Dendritic cell treated with granulocyte-macrophage colony-stimulating factor and Interleukin-4, amounts not matched to agents 40 ng/mL and 50 ng/mL, for 4 days (primary cell): ENCODE data around the gene GLS2.
A peak's percentile ranks its signal among the peaks of the same experiment; 100 is the strongest.
"Not testable (repeated sequence)": the region's sequence is repeated elsewhere in the genome, so short reads cannot be mapped to it uniquely, and the experiment has no call there.

Source experiments
- H3K27ac Mint-ChIP-seq: one replicate; pipeline ENCODE4 v1.8.0; 2022; ENCODE audit warnings: mild to moderate bottlenecking, mixed read lengths
- H3K27me3 Mint-ChIP-seq: one replicate; pipeline ENCODE4 v1.8.0; 2022; ENCODE audit warnings: mild to moderate bottlenecking, mixed read lengths
- H3K36me3 Mint-ChIP-seq: one replicate; pipeline ENCODE4 v1.8.0; 2022; ENCODE audit warnings: low read depth, mixed read lengths
- H3K4me1 Mint-ChIP-seq: one replicate; pipeline ENCODE4 v1.8.0; 2022; ENCODE audit warnings: low read depth, mixed read lengths
- H3K4me3 Mint-ChIP-seq: one replicate; pipeline ENCODE4 v1.8.0; 2022; ENCODE audit warnings: mild to moderate bottlenecking, moderate library complexity, mixed read lengths
- H3K9me3 Mint-ChIP-seq: one replicate; pipeline ENCODE4 v1.8.0; 2022; ENCODE audit warnings: mixed read lengths
- intact Hi-C: fragments of 100-400 bp; cut with micrococcal nuclease; formaldehyde crosslinking; loops from one replicate; pipeline ENCODE4 v1.15.0; 2022

The GLS2 gene

DNA sequence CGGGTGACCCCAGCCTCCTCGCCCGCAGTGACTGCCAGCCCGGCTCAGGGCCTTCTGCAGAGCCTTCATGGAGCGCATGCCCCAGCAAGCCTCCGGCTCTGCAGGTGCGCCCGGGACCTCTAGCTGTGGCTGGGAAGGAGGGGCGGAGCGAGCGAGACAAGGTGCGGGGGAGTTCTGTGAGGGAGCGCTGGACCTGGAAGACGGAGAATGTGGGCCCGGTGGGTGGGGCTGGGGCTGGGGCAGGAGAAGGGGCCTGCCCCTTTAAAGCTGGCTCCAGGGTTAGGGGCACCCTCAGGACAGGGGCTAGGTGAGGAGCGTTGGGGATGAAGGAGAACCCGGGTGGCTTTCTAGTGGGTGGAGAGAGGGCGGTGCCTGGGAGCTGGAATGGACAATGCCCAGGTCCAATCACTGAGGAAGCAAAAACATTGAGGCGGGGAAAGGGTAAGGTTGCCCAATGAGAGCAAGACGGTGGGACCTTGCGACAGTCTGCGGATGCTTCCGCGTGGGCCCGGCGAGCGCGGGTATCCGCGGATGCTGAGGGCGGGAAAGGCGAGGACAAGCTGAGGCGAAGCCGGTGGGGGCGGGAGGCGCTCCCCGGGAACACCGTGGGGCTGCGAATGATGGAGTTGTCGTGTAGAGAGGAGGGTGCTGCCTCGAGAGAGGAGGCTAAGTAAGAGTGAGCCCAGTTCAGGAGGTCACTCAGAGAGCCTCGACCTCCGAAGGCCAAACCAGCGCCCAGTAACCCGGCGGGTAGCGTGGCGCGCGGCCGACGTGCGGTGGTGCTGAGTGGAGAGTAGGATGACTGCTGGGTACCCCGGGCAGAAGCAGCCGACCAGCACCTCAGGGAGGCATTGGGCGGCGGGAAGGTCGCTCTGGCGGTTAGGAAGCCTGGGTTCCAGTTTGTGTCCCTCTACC is at the start of gene GLS2:
TSS of gene GLS2 (minus strand) at position 121 of the 915 bp plus-strand sequence. CDS start at position 78, 43 bp downstream.
- peaks cover 60% of the 10 kb centered on the region for H3K27me3 Mint-ChIP-seq
- H3K27ac Mint-ChIP-seq, result no peak within 1 kb of the TSS
- H3K36me3 Mint-ChIP-seq, result peaks cover 6% of the 10 kb centered on the region
- H3K9me3 Mint-ChIP-seq, result no peaks in the 10 kb centered on the region
- peaks cover 24% of the 10 kb centered on the region for H3K4me1 Mint-ChIP-seq
- intact Hi-C loops, result no loop called here
- H3K4me3 Mint-ChIP-seq, result peak within 1 kb of the TSS; percentile 81

DNA sequence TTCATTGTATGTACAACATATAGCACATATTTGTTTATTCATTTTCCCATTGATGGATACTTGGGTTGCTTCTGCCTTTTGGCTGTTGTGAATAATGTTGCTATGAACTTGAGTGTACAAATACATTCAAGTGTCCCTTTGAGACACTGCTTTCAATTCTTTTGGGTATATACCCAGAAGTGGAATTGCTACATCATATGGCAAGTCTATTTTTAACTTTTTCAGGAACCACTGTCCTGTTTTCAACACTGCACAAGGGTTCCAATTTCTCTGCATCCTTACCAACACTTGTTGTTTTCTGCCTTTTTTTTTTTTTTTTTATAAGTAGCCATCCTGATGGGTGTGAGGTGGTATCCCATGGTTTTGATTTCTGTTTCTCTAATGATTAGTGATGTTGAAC is 49.6 kb upstream of the GLS2 start:
- intact Hi-C loops, result no loop called here
- H3K36me3 Mint-ChIP-seq, result peaks cover 36% of the 10 kb centered on the region
- H3K27me3 Mint-ChIP-seq, result no peaks in the 10 kb centered on the region
- peaks cover 30% of the 10 kb centered on the region for H3K4me1 Mint-ChIP-seq
- H3K4me3 Mint-ChIP-seq, result no peak overlapping the region
- H3K27ac Mint-ChIP-seq, result peak overlapping the region; percentile 43
- H3K9me3 Mint-ChIP-seq, result no peaks in the 10 kb centered on the region

DNA sequence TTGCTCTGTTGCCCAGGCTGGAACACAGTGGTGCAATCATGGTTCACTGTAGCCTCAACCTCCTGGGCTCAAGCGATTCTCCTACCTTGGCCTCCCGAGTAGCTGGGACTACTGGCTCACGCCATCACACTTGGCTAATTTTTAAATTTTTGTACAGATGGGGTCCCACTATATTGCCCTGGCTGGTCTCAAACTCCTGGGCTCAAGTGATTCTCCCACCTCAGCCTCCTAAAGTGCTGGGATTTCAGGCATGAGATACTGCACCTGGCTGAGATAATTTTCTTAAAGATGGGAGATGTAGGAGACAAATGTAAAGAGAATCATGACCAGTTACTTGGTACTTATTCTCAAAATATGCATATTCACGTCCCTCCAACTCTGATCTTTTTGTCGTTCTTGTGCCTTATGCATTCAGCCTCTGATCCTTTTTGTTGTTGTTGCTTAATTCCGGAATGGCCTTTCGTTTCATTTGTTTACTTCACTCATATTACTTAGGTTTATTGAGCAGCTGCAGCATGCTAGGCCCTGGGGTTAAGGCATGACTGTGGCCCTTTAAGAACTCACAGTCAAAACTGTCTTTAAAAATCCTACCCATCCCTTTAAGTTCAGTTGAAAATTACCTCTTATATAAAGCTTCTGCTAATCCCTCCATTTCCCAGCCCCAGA is 42.6 kb upstream of the GLS2 start:
- Mint-ChIP-seq H3K4me3 (no peak overlapping the region), H3K9me3 (no peaks in the 10 kb centered on the region), H3K4me1 (peaks cover 36% of the 10 kb centered on the region), H3K27ac (no peak overlapping the region), H3K27me3 (no peaks in the 10 kb centered on the region), H3K36me3 (peaks cover 42% of the 10 kb centered on the region)
- intact Hi-C loops, result no loop called here

DNA sequence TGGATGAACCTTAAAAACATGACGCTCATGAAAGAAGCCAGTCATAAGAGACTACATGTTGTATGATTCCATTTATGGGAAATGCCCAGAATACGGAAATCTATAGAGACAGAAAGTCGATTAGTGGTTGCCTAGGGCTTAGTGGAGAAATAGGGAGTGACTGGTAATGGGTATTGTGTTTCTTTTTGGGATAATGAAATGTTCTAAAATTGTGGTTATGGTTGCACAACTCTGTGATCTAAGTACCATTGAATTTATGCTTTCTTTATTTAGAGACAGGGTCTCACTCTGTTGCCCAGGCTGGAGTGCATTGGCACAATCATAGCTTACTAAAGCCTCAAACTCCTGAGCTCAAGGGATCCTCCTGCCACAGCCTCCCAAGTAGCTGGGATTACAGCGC is 41.7 kb upstream of the GLS2 start:
- peaks cover 33% of the 10 kb centered on the region for H3K36me3 Mint-ChIP-seq
- no peaks in the 10 kb centered on the region for H3K9me3 Mint-ChIP-seq
- no peak overlapping the region for H3K4me3 Mint-ChIP-seq
- peaks cover 28% of the 10 kb centered on the region for H3K4me1 Mint-ChIP-seq
- H3K27me3 Mint-ChIP-seq, result no peaks in the 10 kb centered on the region
- H3K27ac Mint-ChIP-seq, result peak overlapping the region; percentile 16
- intact Hi-C loops, result no loop called here

DNA sequence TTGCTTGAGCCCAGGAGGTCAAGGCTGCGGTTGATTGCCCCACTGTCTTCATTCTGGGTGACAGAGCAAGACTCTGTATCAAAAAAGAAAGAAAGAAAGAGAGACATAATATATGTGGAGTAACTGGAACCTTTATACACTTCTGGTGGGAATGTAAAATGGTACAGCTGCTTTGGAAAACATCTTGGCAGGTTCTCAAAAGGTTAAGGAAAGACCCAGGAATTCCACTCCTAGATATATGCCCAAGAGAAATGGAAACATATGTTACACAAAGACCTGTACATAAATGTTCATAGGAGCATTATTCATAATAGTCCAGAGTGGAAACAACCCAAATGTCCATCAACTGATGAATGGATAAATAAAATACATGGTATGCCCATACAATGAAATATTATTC is 40.9 kb upstream of the GLS2 start:
- H3K4me3 Mint-ChIP-seq, result no peak overlapping the region
- peaks cover 32% of the 10 kb centered on the region for H3K36me3 Mint-ChIP-seq
- intact Hi-C loops, result no loop called here
- no peaks in the 10 kb centered on the region for H3K9me3 Mint-ChIP-seq
- peaks cover 32% of the 10 kb centered on the region for H3K4me1 Mint-ChIP-seq
- H3K27me3 Mint-ChIP-seq, result no peaks in the 10 kb centered on the region
- no peak overlapping the region for H3K27ac Mint-ChIP-seq

GRCh38 chr12:56522411-56523193 is 34.6 kb upstream of the GLS2 start:
- H3K27me3 Mint-ChIP-seq, result no peaks in the 10 kb centered on the region
- peaks cover 15% of the 10 kb centered on the region for H3K36me3 Mint-ChIP-seq
- H3K27ac Mint-ChIP-seq, result peak overlapping the region; percentile 95
- intact Hi-C loops, result no loop called here
- H3K4me1 Mint-ChIP-seq, result peaks cover 57% of the 10 kb centered on the region
- no peaks in the 10 kb centered on the region for H3K9me3 Mint-ChIP-seq
- peak overlapping the region; percentile 88 for H3K4me3 Mint-ChIP-seq

DNA sequence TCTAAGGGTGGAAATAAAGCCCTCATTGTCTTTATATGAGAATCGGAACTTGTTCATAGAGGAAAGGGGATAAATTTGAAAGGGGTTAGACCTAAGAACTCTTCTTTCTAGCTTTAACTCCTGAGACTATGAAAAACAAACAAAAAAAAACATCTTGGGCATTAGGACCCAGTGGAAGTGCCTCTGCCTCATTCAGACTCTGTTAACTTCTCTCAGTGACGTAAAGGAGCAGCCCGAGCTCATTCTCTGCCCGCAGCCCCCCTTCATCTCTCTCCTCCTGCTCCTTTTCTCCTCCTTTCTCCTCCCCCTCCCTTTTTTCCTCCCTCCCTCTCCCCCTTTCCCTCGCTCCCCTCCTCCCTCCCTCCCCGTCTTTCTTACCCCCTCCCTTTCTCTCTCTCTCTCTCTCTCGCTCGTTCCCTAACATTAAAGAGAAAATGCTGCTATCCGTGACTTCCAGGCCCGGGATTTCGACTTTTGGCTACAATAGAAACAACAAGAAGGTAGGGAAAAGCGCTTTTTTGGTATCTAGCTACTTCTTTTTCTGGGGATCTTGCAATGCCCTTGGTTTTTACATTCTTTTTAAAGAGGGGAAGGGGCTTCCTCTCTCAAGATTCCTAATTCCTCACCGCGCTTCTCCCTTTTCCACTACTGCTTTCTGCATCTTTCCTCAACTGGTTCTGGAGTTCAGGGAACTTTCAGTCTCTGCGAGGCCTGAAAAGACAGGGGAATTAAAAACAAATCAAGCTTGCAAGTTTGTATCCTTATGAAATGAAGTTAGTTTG is 33.8 kb upstream of the GLS2 start, which contains the start of gene RBMS2:
TSS of gene RBMS2 (plus strand) at position 231 of the 782 bp plus-strand sequence. CDS start at position 435, 204 bp downstream.
- H3K36me3 Mint-ChIP-seq, result peaks cover 14% of the 10 kb centered on the region
- H3K27ac Mint-ChIP-seq, result peak within 1 kb of the TSS; percentile 95
- intact Hi-C loops, result loop anchor here (2.0 kb wide), 1 partner anchor 49 kb away; no protein-coding TSS in a partner anchor
- H3K27me3 Mint-ChIP-seq, result no peaks in the 10 kb centered on the region
- no peaks in the 10 kb centered on the region for H3K9me3 Mint-ChIP-seq
- H3K4me3 Mint-ChIP-seq, result peak within 1 kb of the TSS; percentile 88
- peaks cover 57% of the 10 kb centered on the region for H3K4me1 Mint-ChIP-seq

- Mint-ChIP-seq H3K36me3 (peaks cover 8% of the 10 kb centered on the region), H3K4me3 (peak overlapping the region; percentile 88), H3K27me3 (no peaks in the 10 kb centered on the region), H3K4me1 (peaks cover 51% of the 10 kb centered on the region), H3K27ac (peak overlapping the region; percentile 95), H3K9me3 (no peaks in the 10 kb centered on the region)
- intact Hi-C loops, result loop anchor here (2.0 kb wide), 1 partner anchor 50 kb away; no protein-coding TSS in a partner anchor
These were observed 33.2 kb upstream of the GLS2 start for GRCh38 chr12:56521209-56521589.

DNA sequence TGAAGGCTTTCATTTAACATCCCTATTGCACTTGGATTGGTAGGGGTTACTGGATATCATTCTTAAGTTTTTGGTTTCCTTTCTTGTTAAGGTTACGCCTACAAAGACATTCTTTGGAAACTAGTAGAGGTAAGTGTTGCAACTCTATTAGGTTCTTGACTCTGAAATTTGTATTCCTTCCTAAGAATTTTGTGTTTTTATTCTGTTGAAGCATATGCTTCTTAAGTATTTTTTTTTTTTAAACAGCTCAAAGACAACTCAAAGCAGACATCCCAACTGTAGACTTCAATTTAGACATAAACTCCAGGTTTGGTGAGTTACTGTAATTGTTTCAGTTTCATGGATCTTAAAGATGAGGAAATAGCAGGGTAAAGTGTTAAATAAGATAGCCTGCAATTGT is 32.5 kb upstream of the GLS2 start:
- H3K4me3 Mint-ChIP-seq, result no peak overlapping the region
- H3K9me3 Mint-ChIP-seq, result no peaks in the 10 kb centered on the region
- peaks cover 51% of the 10 kb centered on the region for H3K4me1 Mint-ChIP-seq
- no peaks in the 10 kb centered on the region for H3K27me3 Mint-ChIP-seq
- intact Hi-C loops, result loop anchor here (2.0 kb wide), 1 partner anchor 50 kb away; no protein-coding TSS in a partner anchor
- peaks cover 8% of the 10 kb centered on the region for H3K36me3 Mint-ChIP-seq
- peak overlapping the region; percentile 95 for H3K27ac Mint-ChIP-seq

DNA sequence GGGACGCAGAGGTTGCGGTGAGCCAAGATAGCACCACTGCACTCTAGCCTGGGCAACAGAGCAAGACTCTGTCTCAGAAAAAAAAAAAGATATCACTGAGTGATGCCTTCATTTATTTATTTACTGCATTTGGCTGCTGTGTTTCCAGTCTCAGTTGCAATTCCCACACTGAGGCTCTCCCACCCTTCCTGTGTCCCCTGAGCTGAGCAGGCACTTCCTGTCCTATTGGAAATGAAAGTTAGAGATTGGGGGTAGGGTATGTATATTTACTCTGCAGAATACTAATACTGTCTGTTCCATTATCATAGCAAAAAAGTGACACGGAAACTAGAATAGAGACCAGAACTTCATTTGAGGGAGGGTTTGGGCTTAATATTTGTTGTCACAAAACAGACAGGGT is 32.1 kb upstream of the GLS2 start:
- H3K4me1 Mint-ChIP-seq, result peaks cover 51% of the 10 kb centered on the region
- H3K27me3 Mint-ChIP-seq, result no peaks in the 10 kb centered on the region
- H3K9me3 Mint-ChIP-seq, result no peaks in the 10 kb centered on the region
- intact Hi-C loops, result loop anchor here (2.0 kb wide), 1 partner anchor 51 kb away; no protein-coding TSS in a partner anchor
- H3K27ac Mint-ChIP-seq, result peak overlapping the region; percentile 95
- H3K36me3 Mint-ChIP-seq, result peaks cover 8% of the 10 kb centered on the region
- H3K4me3 Mint-ChIP-seq, result no peak overlapping the region

DNA sequence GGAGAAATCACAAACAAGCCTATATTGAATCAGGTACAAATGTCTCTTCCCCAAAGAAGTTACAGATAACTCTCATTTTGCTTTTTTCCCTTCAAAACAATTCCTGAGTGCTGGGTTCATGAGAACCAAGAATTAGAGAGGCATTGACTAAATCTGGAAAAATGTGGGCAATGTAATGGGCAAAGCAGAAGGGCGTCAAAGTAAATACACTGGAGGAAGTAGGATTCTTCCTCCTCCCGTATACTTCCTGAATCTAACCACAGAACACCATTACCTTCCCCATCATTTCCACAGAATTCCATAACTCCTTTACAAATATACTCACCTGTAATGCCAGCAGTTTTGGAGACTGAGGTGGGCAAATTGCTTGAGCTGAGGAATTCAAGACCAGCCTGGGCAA is 30.6 kb upstream of the GLS2 start:
- Mint-ChIP-seq H3K27ac (peak overlapping the region; percentile 56), H3K27me3 (no peaks in the 10 kb centered on the region)

DNA sequence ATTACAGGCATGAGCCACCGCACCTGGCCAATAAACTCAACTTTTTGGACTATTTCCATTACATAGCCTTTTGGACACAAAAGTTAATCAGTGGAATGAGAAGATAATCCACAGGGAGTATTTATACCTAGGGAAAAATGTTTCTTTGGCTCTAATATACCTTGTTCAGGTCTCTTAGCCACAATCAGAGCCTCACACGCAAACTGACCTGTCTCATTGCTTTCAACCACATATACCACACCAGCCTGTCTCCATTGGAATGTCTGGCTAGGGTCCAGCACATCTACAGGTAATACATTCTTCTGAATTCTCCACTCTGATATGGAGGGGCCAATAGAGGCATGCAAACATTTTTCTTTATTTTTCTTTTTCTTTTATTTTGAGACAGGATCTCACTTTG is 29.9 kb upstream of the GLS2 start:
- Mint-ChIP-seq H3K4me1 (peaks cover 42% of the 10 kb centered on the region), H3K4me3 (no peak overlapping the region), H3K9me3 (no peaks in the 10 kb centered on the region), H3K27ac (peak overlapping the region; percentile 56), H3K27me3 (no peaks in the 10 kb centered on the region), H3K36me3 (peaks cover 8% of the 10 kb centered on the region)
- intact Hi-C loops, result no loop called here

More for the DNA sequence above, 30.6 kb upstream of the GLS2 start:
- Mint-ChIP-seq H3K36me3 (peaks cover 8% of the 10 kb centered on the region), H3K4me1 (peaks cover 48% of the 10 kb centered on the region), H3K4me3 (no peak overlapping the region), H3K9me3 (no peaks in the 10 kb centered on the region)
- intact Hi-C loops, result no loop called here

DNA sequence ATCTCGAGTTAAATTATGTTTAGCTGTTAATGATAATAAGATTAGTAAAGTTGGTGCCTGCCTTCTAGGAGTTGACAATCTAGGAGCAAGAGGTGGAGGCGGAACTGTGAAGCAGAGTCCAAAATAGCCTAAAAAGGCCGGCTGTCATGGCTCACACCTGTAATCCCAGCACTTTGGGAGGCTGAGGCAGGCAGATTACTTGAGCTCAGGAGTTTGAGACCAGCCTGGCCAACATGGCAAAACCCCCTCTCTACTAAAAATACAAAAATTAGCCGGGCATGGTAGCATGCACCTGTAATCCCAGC is 26.0 kb upstream of the GLS2 start:
- H3K27ac Mint-ChIP-seq, H3K9me3 Mint-ChIP-seq, H3K27me3 Mint-ChIP-seq, H3K4me3 Mint-ChIP-seq, H3K36me3 Mint-ChIP-seq, intact Hi-C loops: not testable (repeated sequence)
- peaks cover 18% of the 10 kb centered on the region for H3K4me1 Mint-ChIP-seq
